Measurements from ENCODE around the gene VHLL. TPM values are rescaled to one million over a fixed set of nuclear protein-coding genes. Genes with fewer than 3 reads are reported as not detected.
"Not testable (repeated sequence)": the region's sequence is repeated elsewhere in the genome, so short reads cannot be mapped to it uniquely, and the experiment has no call there.

The VHLL gene
- total RNA-seq (not detected), polyA plus RNA-seq (ENCODE audit: insufficient read depth in 1 of 8, insufficient read length in 8 of 8, low replicate concordance in 1 of 8) (not detected)
- long read RNA-seq, donor 1: 0 reads
- long read RNA-seq, donor 2: 0 reads
- long read RNA-seq, donor 3: 0 reads
- long read RNA-seq, donor 4: 0 reads
- long read RNA-seq, donor 5: 0 reads
- long read RNA-seq, donor 6: 0 reads
- long read RNA-seq, donor 7: 0 reads
- long read RNA-seq, donor 8: 0 reads
- long read RNA-seq, donor 9: 0 reads
- long read RNA-seq, donor 10: 0 reads
- long read RNA-seq, donor 11: 0 reads

DNA sequence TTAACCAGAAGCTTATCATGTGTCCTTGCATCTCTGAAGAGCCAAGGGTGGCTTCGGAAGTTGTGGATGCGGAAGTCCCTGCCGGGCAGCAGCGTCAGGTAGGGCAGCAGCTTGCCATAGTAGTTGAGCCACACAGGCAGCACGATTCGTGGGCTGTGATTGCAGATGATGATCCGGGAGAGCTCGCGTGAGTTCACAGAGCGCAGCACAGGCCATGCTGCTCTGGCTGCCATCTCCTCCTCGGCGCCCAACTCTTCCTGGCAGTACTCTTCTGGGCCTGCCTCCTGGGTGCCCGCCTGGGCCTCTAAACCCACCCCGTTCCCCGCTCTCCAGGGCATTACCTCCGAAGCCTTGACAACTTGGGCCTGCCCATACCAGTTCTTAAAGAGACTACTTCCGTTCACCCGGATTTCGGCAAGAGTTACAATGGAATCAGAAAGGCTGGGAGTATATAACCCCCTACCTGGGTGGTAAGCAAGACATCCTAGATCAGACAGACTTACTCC is at the start of gene VHLL:
Gene VHLL, minus strand, starts transcription at position 456 of the 506 bp plus-strand sequence. Its CDS starts 118 bp downstream, at position 338.
- Histone ChIP-seq H3K4me3 (ENCODE audit: low read length) (no peak within 1 kb of the TSS), H3K36me3 (ENCODE audit: control insufficient read depth, insufficient read depth, low read length) (peaks cover 3% of the 10 kb centered on the region), H3K27me3 (ENCODE audit: control insufficient read depth, insufficient read depth, low read length) (no peaks in the 10 kb centered on the region), H3K27ac (ENCODE audit: low read length) (no peak within 1 kb of the TSS), H3K9me3 (replicated peaks; ENCODE audit: control insufficient read depth, low read depth, low read length) (no peaks in the 10 kb centered on the region), H3K4me1 (ENCODE audit: control insufficient read depth, insufficient read depth, low read length) (peaks cover 9% of the 10 kb centered on the region)
- 87% methylated on average over 16 of the region's 19 CpGs for WGBS (ENCODE audit: insufficient coverage)
- no peak for DNase-seq

GRCh38 chr1:156347331-156347730 is 48.2 kb upstream of the VHLL start:
- 83% methylated on average over 1 of the region's 4 CpGs for WGBS (ENCODE audit: insufficient coverage)
- Histone ChIP-seq H3K27me3 (ENCODE audit: control insufficient read depth, insufficient read depth, low read length) (peaks cover 8% of the 10 kb centered on the region), H3K9me3 (replicated peaks; ENCODE audit: control insufficient read depth, low read depth, low read length) (no peaks in the 10 kb centered on the region), H3K27ac (ENCODE audit: low read length) (no peak overlapping the region), H3K4me1 (ENCODE audit: control insufficient read depth, insufficient read depth, low read length) (peaks cover 3% of the 10 kb centered on the region), H3K36me3 (ENCODE audit: control insufficient read depth, insufficient read depth, low read length) (no peaks in the 10 kb centered on the region), H3K4me3 (ENCODE audit: low read length) (no peak overlapping the region)
- no peak for DNase-seq

DNA sequence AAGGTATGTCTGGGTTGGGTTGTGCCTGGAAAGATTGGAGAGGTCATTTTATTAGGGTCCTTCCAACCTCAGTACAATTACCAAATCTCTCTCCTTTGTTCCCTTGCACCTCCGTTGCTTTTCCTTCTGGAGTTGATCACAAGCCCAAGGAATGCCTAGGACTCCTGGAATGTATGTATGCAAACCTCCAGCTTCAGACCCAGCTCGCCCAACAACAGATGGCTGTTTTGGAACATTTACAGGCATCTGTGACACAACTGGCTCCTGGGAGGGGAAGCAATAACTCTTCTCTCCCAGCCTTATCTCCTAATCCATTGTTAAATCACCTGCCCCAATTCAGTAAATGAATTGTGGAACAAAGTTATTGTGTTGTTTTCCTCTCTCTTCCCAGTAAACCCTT is 47.5 kb upstream of the VHLL start:
- no peaks in the 10 kb centered on the region for H3K36me3 ChIP-seq (ENCODE audit: control insufficient read depth, insufficient read depth, low read length)
- no peak overlapping the region for H3K4me3 ChIP-seq (ENCODE audit: low read length)
- no peak for DNase-seq
- H3K27ac ChIP-seq (ENCODE audit: low read length): no peak overlapping the region
- no peaks in the 10 kb centered on the region for H3K9me3 ChIP-seq (replicated peaks; ENCODE audit: control insufficient read depth, low read depth, low read length)
- peaks cover 6% of the 10 kb centered on the region for H3K27me3 ChIP-seq (ENCODE audit: control insufficient read depth, insufficient read depth, low read length)
- WGBS (ENCODE audit: insufficient coverage): 17% methylated on average over 1 of the region's 2 CpGs
- peaks cover 3% of the 10 kb centered on the region for H3K4me1 ChIP-seq (ENCODE audit: control insufficient read depth, insufficient read depth, low read length)

- WGBS (ENCODE audit: insufficient coverage): no CpG with 5 or more reads among the region's 2 CpGs
- H3K36me3 ChIP-seq (ENCODE audit: control insufficient read depth, insufficient read depth, low read length); H3K4me1 ChIP-seq (ENCODE audit: control insufficient read depth, insufficient read depth, low read length); H3K27ac ChIP-seq (ENCODE audit: low read length); H3K27me3 ChIP-seq (ENCODE audit: control insufficient read depth, insufficient read depth, low read length); DNase-seq; H3K4me3 ChIP-seq (ENCODE audit: low read length); H3K9me3 ChIP-seq (replicated peaks; ENCODE audit: control insufficient read depth, low read depth, low read length): not testable (repeated sequence)
Observed at GRCh38 chr1:156346035-156346434, 46.9 kb upstream of the VHLL start.

DNA sequence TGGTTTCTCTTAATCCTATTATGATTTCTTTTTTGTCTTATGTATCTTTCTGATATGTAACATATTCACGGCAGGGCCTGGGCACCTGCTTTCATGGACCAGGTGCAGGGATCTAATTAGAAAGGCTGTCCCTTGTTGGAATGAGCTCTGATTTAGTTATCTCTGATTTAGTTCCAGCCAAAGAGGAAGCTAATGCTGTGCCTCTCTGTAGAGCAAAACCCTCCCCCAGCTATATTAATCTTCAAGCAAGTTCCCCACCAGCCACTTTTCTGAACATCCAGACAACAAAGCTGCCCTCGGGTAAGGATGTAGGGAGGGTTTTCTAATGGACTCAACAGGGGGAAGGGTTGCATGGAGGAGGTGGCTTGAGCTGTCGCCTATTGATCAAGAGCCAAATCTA is 45.3 kb upstream of the VHLL start:
- DNase-seq: no peak
- Histone ChIP-seq H3K36me3 (ENCODE audit: control insufficient read depth, insufficient read depth, low read length) (no peaks in the 10 kb centered on the region), H3K4me1 (ENCODE audit: control insufficient read depth, insufficient read depth, low read length) (peaks cover 3% of the 10 kb centered on the region)

DNA sequence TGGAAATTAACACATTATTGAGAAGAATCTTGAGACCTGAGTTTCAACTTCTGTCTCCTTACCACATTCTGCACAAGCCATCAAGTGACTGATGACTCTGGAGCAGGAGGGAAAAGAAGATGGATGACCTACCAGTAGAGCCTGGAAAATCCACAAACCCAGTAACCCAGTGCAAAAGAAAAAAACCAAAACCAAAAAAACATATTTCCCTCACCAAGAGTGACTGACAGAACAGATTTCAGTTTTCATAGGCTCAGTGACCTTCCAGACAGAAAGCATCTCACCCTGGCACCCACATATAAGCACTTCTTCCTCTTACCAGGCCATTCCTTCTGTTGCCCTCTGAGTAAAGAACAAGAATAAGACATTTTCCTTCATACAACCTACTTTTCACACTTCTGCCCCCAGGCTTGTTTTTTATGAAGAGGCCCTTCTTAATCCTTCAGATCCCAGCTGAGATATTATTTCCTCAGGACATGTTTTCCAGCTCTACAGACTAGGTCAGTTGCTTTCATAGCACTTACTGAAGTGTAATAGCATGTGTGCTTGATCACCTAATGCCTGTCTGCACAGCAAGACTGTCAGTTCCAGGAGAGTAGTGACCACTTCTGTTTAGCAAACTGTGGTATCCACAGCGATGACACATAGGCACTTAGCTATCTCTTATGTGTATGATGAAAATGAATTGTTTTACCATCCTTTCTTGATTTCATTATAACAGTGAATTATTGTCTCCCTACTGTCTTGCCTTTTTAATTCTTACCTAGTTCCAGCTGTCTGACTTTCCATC is 43.3 kb upstream of the VHLL start:
- Histone ChIP-seq H3K4me3 (ENCODE audit: low read length) (no peak overlapping the region), H3K4me1 (ENCODE audit: control insufficient read depth, insufficient read depth, low read length) (peaks cover 3% of the 10 kb centered on the region), H3K27ac (ENCODE audit: low read length) (no peak overlapping the region), H3K9me3 (replicated peaks; ENCODE audit: control insufficient read depth, low read depth, low read length) (no peaks in the 10 kb centered on the region), H3K27me3 (ENCODE audit: control insufficient read depth, insufficient read depth, low read length) (peaks cover under 1% of the 10 kb centered on the region), H3K36me3 (ENCODE audit: control insufficient read depth, insufficient read depth, low read length) (no peaks in the 10 kb centered on the region)
- DNase-seq: no peak
- no CpG with 5 or more reads among the region's 1 CpG for WGBS (ENCODE audit: insufficient coverage)

More for the DNA sequence above, 45.3 kb upstream of the VHLL start:
- no peak overlapping the region for H3K4me3 ChIP-seq (ENCODE audit: low read length)
- H3K27me3 ChIP-seq (ENCODE audit: control insufficient read depth, insufficient read depth, low read length): peaks cover 6% of the 10 kb centered on the region
- no CpG with 5 or more reads among the region's 3 CpGs for WGBS (ENCODE audit: insufficient coverage)
- no peak overlapping the region for H3K27ac ChIP-seq (ENCODE audit: low read length)
- no peaks in the 10 kb centered on the region for H3K9me3 ChIP-seq (replicated peaks; ENCODE audit: control insufficient read depth, low read depth, low read length)

DNA sequence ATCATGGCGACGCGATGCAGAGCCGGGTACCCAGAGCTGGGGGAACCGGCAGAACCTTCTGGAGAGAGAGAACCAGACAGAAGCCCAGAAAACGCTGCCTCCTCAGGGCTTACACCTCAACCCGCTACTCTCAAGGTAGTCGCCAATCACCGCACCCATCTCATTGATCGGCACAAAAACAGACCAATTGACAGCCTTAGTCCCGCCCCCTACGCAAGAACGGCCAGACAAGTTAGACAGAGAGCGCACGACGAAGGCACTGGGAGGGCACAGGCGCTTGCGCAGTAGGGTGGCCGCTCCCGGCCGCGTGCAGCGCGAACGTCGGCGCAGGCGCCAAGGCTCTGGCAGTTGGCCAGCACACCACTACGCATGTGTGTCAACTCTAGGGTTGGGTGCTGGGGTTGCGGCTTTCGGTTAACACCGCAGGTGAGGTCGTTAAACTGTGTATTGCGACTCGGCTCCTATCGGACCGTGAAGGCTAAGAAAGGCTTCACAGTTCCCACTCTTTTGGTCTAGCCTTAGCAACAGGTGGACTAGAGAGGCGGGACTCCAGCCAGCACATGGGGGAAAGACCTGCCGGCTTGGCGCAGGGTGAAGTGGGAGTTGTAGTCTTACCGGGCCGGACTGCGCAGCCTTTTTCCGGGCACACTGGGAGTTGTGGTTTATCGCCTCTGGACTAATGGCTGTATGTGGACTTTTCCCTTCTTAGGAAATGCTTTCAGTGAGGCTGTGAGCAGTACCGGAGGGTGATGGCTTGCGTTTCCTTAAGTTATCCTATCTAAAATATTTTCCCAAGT is 39.3 kb upstream of the VHLL start, which contains the start of the genes CCT3 and TSACC:
Gene CCT3, minus strand, starts transcription at position 113 of the 797 bp plus-strand sequence. Its CDS starts 108 bp downstream, at position 5.
Gene TSACC, plus strand, starts transcription at position 347 of the 797 bp plus-strand sequence. CDS start 1,232 bp downstream, outside the sequence.
- Histone ChIP-seq H3K4me1 (ENCODE audit: control insufficient read depth, insufficient read depth, low read length) (peaks cover 10% of the 10 kb centered on the region), H3K4me3 (ENCODE audit: low read length) (peak within 1 kb of the TSS; percentile 84), H3K27ac (ENCODE audit: low read length) (peak within 1 kb of the TSS; percentile 92), H3K27me3 (ENCODE audit: control insufficient read depth, insufficient read depth, low read length) (no peaks in the 10 kb centered on the region), H3K36me3 (ENCODE audit: control insufficient read depth, insufficient read depth, low read length) (peaks cover 19% of the 10 kb centered on the region), H3K9me3 (replicated peaks; ENCODE audit: control insufficient read depth, low read depth, low read length) (no peaks in the 10 kb centered on the region)
- under 1% methylated on average over 41 of the region's 47 CpGs for WGBS (ENCODE audit: insufficient coverage)
- peak; percentile 100 for DNase-seq

DNA sequence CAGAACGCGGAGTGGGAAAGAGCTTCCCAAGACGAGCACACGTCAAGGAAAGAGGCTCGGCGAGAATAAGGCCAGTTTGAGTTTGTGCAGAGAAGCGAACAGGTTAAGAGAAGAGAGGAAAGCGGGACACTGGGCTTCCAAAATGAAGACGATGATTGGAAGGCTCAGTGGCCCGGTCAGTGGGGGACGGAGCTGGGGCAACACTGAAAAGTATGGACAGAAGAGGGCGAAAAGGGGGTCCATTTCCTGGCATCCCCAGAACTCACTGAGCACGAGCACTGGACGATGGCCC is 38.7 kb upstream of the VHLL start:
- Histone ChIP-seq H3K27ac (ENCODE audit: low read length) (peak overlapping the region; percentile 85), H3K27me3 (ENCODE audit: control insufficient read depth, insufficient read depth, low read length) (no peaks in the 10 kb centered on the region), H3K4me1 (ENCODE audit: control insufficient read depth, insufficient read depth, low read length) (peaks cover 10% of the 10 kb centered on the region), H3K9me3 (replicated peaks; ENCODE audit: control insufficient read depth, low read depth, low read length) (no peaks in the 10 kb centered on the region), H3K4me3 (ENCODE audit: low read length) (peak overlapping the region; percentile 84), H3K36me3 (ENCODE audit: control insufficient read depth, insufficient read depth, low read length) (peaks cover 22% of the 10 kb centered on the region)
- DNase-seq: no peak
- under 1% methylated on average over 14 of the region's 14 CpGs for WGBS (ENCODE audit: insufficient coverage)

- WGBS (ENCODE audit: insufficient coverage): 42% methylated on average over 19 of the region's 34 CpGs
- Histone ChIP-seq H3K4me1 (ENCODE audit: control insufficient read depth, insufficient read depth, low read length) (peaks cover 10% of the 10 kb centered on the region), H3K9me3 (replicated peaks; ENCODE audit: control insufficient read depth, low read depth, low read length) (no peaks in the 10 kb centered on the region), H3K4me3 (ENCODE audit: low read length) (peak overlapping the region; percentile 84), H3K27me3 (ENCODE audit: control insufficient read depth, insufficient read depth, low read length) (no peaks in the 10 kb centered on the region), H3K27ac (ENCODE audit: low read length) (peak overlapping the region; percentile 85), H3K36me3 (ENCODE audit: control insufficient read depth, insufficient read depth, low read length) (peaks cover 26% of the 10 kb centered on the region)
- DNase-seq: peak; percentile 11
Observed at GRCh38 chr1:156337052-156337887, 38.2 kb upstream of the VHLL start.

Measured in muscle of leg (tissue), 16 donors.